GM19328 (cell line): ENCODE measurements around the gene SWT1.
"Not testable (repeated sequence)": the region's sequence is repeated elsewhere in the genome, so short reads cannot be mapped to it uniquely, and the experiment has no call there.

Experiments
- ATAC-seq: cut with Tn5 transposase; IDR thresholded peaks from one replicate; pipeline ENCODE4 v1.9.1; 2021; ENCODE audit warnings: mild to moderate bottlenecking, moderate library complexity; ENCODE audit not compliant: unreplicated experiment

Gene SWT1

GRCh38 chr1:185170291-185170848 is 13.4 kb downstream of the SWT1 start:
- peak; percentile 84 for ATAC-seq

GRCh38 chr1:185193756-185194155 is 36.8 kb downstream of the SWT1 start:
- ATAC-seq, result no peak

- ATAC-seq, result not testable (repeated sequence)
Observed at GRCh38 chr1:185198712-185199111, 41.7 kb downstream of the SWT1 start.

- ATAC-seq, result no peak
Observed at GRCh38 chr1:185200889-185201288, 43.9 kb downstream of the SWT1 start.

GRCh38 chr1:185207170-185207569 is 50.2 kb downstream of the SWT1 start:
- no peak for ATAC-seq

GRCh38 chr1:185207980-185208602 is 51.1 kb downstream of the SWT1 start:
- ATAC-seq, result no peak

- ATAC-seq, result no peak
Observed at GRCh38 chr1:185208626-185209180, 51.7 kb downstream of the SWT1 start.

GRCh38 chr1:185209357-185209756 is 52.4 kb downstream of the SWT1 start:
- ATAC-seq, result not testable (repeated sequence)

GRCh38 chr1:185213091-185213490 is 56.1 kb downstream of the SWT1 start:
- ATAC-seq, result no peak

- no peak for ATAC-seq
Observed at GRCh38 chr1:185215911-185216310, 58.9 kb downstream of the SWT1 start.

GRCh38 chr1:185224132-185224531 is 67.2 kb downstream of the SWT1 start:
- ATAC-seq, result no peak

- no peak for ATAC-seq
Observed at GRCh38 chr1:185227161-185227560, 70.2 kb downstream of the SWT1 start.

GRCh38 chr1:185228979-185229378 is 72.0 kb downstream of the SWT1 start:
- ATAC-seq, result no peak

- ATAC-seq, result no peak
Observed at GRCh38 chr1:185229981-185230380, 73.0 kb downstream of the SWT1 start.

- no peak for ATAC-seq
Observed at GRCh38 chr1:185232874-185233273, 75.9 kb downstream of the SWT1 start.

- ATAC-seq, result not testable (repeated sequence)
Observed at GRCh38 chr1:185234183-185234582, 77.2 kb downstream of the SWT1 start.

GRCh38 chr1:185237176-185237575 is 80.2 kb downstream of the SWT1 start:
- not testable (repeated sequence) for ATAC-seq

- no peak for ATAC-seq
Observed at GRCh38 chr1:185237661-185238060, 80.7 kb downstream of the SWT1 start.

- no peak for ATAC-seq
Observed at GRCh38 chr1:185238447-185238846, 81.5 kb downstream of the SWT1 start.

GRCh38 chr1:185239861-185240260 is 82.9 kb downstream of the SWT1 start:
- no peak for ATAC-seq

GRCh38 chr1:185241127-185241526 is 84.2 kb downstream of the SWT1 start:
- ATAC-seq, result no peak

- no peak for ATAC-seq
Observed at GRCh38 chr1:185244015-185244747, 87.2 kb downstream of the SWT1 start.
